ENCODE results near the gene FMO1. TPM values are rescaled to one million over a fixed set of nuclear protein-coding genes. Genes with fewer than 3 reads are reported as not detected.

Gene FMO1
- total and polyA plus RNA-seq, 2 of the 8 experiments (the other 6 are each of a cell fraction or from before 2014, with no cell fraction given): 0.11 TPM; not detected in 1

GRCh38 chr1:171277534-171277933 is 29.2 kb downstream of the FMO1 start (continued):
- no peak for TF ChIP-seq CHD7 (IDR thresholded peaks at IDR 0.05; ENCODE audit: insufficient replicate concordance, low read length)
- TF ChIP-seq SRF (IDR thresholded peaks at IDR 0.05; ENCODE audit: low read depth, low read length): no peak
- no peak for TF ChIP-seq FOSL1 (IDR thresholded peaks at IDR 0.05; ENCODE audit: insufficient read depth, low read depth, low read length)
- TF ChIP-seq PHF8 (conservative IDR thresholded peaks at IDR 0.05; ENCODE audit: low read depth, low read length): no peak
- TF ChIP-seq MAFK (IDR thresholded peaks at IDR 0.05; ENCODE audit: low read depth, low read length): no peak
- TF ChIP-seq KDM4A (IDR thresholded peaks at IDR 0.05; ENCODE audit: low read depth, low read length, severe bottlenecking): no peak
- TF ChIP-seq RBBP5 (IDR thresholded peaks at IDR 0.05; ENCODE audit: borderline replicate concordance, low read depth, low read length): no peak

Data from H1 (cell line).